Activated CD4-positive, alpha-beta T cell treated with anti-CD3 and anti-CD28 coated beads for 48 hours (primary cell): Measurements from ENCODE around the gene BTRC.
"Not testable (repeated sequence)": the region's sequence is repeated elsewhere in the genome, so short reads cannot be mapped to it uniquely, and the experiment has no call there.

Experiments
- DNase-seq: peaks from one replicate; pipeline ENCODE4 v3.0.0-alpha.2; 2020

BTRC gene

GRCh38 chr10:101353692-101354327 lies at the start of gene BTRC:
BTRC (plus strand) TSS chr10:101354165; CDS start chr10:101354181, 16 bp downstream.
- DNase-seq, result peak; percentile 96

- DNase-seq, result no peak
Measured at GRCh38 chr10:101304316-101304715, 49.6 kb upstream of the BTRC start.

GRCh38 chr10:101305320-101306241 lies 48.4 kb upstream of the BTRC start:
- no peak for DNase-seq

GRCh38 chr10:101308051-101308450 lies 45.9 kb upstream of the BTRC start:
- DNase-seq, result no peak

GRCh38 chr10:101310529-101311184 lies 43.3 kb upstream of the BTRC start:
- no peak for DNase-seq

- DNase-seq, result peak; percentile 25
Measured at GRCh38 chr10:101311185-101312066, 42.5 kb upstream of the BTRC start.

- DNase-seq, result no peak
Measured at GRCh38 chr10:101319241-101319915, 34.6 kb upstream of the BTRC start.

- no peak for DNase-seq
Measured at GRCh38 chr10:101321073-101321472, 32.9 kb upstream of the BTRC start.

- DNase-seq, result no peak
Measured at GRCh38 chr10:101322266-101323108, 31.5 kb upstream of the BTRC start.

GRCh38 chr10:101323495-101323894 lies 30.5 kb upstream of the BTRC start:
- no peak for DNase-seq

- not testable (repeated sequence) for DNase-seq
Measured at GRCh38 chr10:101327454-101327853, 26.5 kb upstream of the BTRC start.

- DNase-seq, result no peak
Measured at GRCh38 chr10:101329341-101330032, 24.5 kb upstream of the BTRC start.

- no peak for DNase-seq
Measured at GRCh38 chr10:101330231-101330630, 23.7 kb upstream of the BTRC start.

- no peak for DNase-seq
Measured at GRCh38 chr10:101330631-101331225, 23.2 kb upstream of the BTRC start.

GRCh38 chr10:101331956-101332355 lies 22.0 kb upstream of the BTRC start:
- no peak for DNase-seq

- not testable (repeated sequence) for DNase-seq
Measured at GRCh38 chr10:101334259-101334658, 19.7 kb upstream of the BTRC start.

- no peak for DNase-seq
Measured at GRCh38 chr10:101336382-101336781, 17.6 kb upstream of the BTRC start.

- DNase-seq, result no peak
Measured at GRCh38 chr10:101337836-101338235, 16.1 kb upstream of the BTRC start.

GRCh38 chr10:101341438-101341837 lies 12.5 kb upstream of the BTRC start:
- DNase-seq, result no peak

- no peak for DNase-seq
Measured at GRCh38 chr10:101346177-101346576, 7.8 kb upstream of the BTRC start.
